Neural crest cell (in vitro differentiated cells): Measurements from ENCODE around the gene TMED6. TPM values are rescaled to one million over a fixed set of nuclear protein-coding genes. Genes with fewer than 3 reads are reported as not detected.

Source experiments
- DNase-seq: peaks from one replicate; pipeline ENCODE4 v3.0.0; 2021; ENCODE audit warnings: low read depth, mixed read lengths, low spot score
- H3K27ac Mint-ChIP-seq: one replicate; pipeline ENCODE4 v1.8.0; 2021; ENCODE audit warnings: mild to moderate bottlenecking, mixed read lengths; ENCODE audit not compliant: unreplicated experiment
- H3K27me3 Mint-ChIP-seq: 2 replicates; pipeline ENCODE4 v1.8.0; 2021; ENCODE audit warnings: low read depth, mild to moderate bottlenecking, mixed read lengths
- H3K36me3 Mint-ChIP-seq: 2 replicates; pipeline ENCODE4 v1.8.0; 2021; ENCODE audit warnings: low read depth, mild to moderate bottlenecking, mixed read lengths
- H3K4me1 Mint-ChIP-seq: 2 replicates; pipeline ENCODE4 v1.8.0; 2021; ENCODE audit warnings: mixed read lengths
- H3K4me3 Mint-ChIP-seq: one replicate; pipeline ENCODE4 v1.8.0; 2021; ENCODE audit warnings: mild to moderate bottlenecking, mixed read lengths
- H3K9me3 Mint-ChIP-seq: 2 replicates; pipeline ENCODE4 v1.8.0; 2021; ENCODE audit warnings: mixed read lengths
- total RNA-seq: library from RNA; stranded (reverse); gene quantifications from 2 replicates; pipeline ENCODE4 v1.2.1, GENCODE V29; 2021
- TF ChIP-seq, protein P1 (sequence below): fragments of 200-600 bp; sonication (generic); conservative IDR thresholded peaks from 2 replicates; pipeline ENCODE4 v1.5.0; 2021; ENCODE audit warnings: antibody characterized with exemption, mild to moderate bottlenecking

TMED6 gene
- total RNA-seq, 1 donor from 2014 or later, result 0.56 TPM

DNA sequence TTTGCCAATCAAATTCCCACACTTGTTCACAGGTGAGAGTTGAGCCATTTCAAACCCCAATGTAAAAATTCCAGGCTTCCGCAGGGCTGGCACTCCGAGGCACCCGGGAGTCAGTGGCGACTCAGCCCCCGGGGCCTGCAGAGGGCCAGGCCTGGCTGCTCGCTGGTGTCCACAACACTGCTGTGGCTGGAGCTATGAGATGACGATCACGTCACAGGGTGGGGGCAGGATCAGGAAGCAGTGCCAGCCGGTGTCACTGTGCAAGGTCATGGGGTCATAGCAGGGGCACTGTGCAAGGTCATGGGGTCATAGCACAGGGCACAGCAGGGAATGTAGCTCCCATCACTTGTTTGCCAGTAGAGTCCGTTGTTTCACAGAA, 32.7 kb downstream of the TMED6 start:
- TF ChIP-seq, protein P1, sequence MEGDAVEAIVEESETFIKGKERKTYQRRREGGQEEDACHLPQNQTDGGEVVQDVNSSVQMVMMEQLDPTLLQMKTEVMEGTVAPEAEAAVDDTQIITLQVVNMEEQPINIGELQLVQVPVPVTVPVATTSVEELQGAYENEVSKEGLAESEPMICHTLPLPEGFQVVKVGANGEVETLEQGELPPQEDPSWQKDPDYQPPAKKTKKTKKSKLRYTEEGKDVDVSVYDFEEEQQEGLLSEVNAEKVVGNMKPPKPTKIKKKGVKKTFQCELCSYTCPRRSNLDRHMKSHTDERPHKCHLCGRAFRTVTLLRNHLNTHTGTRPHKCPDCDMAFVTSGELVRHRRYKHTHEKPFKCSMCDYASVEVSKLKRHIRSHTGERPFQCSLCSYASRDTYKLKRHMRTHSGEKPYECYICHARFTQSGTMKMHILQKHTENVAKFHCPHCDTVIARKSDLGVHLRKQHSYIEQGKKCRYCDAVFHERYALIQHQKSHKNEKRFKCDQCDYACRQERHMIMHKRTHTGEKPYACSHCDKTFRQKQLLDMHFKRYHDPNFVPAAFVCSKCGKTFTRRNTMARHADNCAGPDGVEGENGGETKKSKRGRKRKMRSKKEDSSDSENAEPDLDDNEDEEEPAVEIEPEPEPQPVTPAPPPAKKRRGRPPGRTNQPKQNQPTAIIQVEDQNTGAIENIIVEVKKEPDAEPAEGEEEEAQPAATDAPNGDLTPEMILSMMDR, result no peak
- no peak overlapping the region for H3K4me3 Mint-ChIP-seq
- H3K36me3 Mint-ChIP-seq, result peaks cover 22% of the 10 kb centered on the region
- no peaks in the 10 kb centered on the region for H3K27me3 Mint-ChIP-seq
- H3K4me1 Mint-ChIP-seq, result no peaks in the 10 kb centered on the region
- no peak overlapping the region for H3K27ac Mint-ChIP-seq
- DNase-seq, result no peak
- no peaks in the 10 kb centered on the region for H3K9me3 Mint-ChIP-seq

DNA sequence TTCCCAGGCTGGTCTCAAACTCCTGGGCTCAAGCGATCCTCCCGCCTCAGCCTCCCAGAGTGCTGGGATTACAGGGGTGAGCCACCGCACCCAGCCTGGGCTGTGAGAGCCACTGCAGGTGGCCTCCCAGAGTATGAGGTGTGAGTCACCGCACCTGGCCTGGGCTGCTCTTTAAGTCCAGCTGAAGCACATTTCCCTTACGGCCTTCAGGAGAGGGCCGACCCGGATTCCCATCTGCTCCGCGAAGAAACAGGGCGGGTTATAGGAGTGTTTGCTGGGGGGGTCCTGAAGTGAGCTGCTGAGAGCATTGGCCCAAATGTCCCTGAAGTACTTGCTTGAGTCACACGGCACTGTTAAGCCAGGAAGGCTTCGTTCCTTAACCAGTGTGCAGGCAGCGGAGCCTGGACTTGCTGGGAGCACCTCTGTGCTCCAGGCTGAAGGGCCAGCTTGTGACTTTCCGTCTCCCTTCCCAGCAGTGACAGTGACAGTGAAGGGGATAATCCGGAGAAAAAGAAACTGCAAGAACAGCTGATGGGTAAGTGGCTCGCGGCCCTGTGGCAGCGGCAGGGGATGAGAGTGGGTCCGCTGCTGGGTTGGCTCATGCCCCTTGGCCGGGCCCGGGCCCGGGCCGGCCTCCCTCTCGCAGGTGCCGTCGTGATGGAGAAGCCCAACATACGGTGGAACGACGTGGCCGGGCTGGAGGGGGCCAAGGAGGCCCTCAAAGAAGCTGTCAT, 33.2 kb downstream of the TMED6 start:
- DNase-seq, result no peak
- H3K27me3 Mint-ChIP-seq, result no peaks in the 10 kb centered on the region
- H3K27ac Mint-ChIP-seq, result no peak overlapping the region
- H3K4me1 Mint-ChIP-seq, result peaks cover 1% of the 10 kb centered on the region
- no peak overlapping the region for H3K4me3 Mint-ChIP-seq
- H3K9me3 Mint-ChIP-seq, result no peaks in the 10 kb centered on the region
- TF ChIP-seq, protein P1, result no peak
- peaks cover 23% of the 10 kb centered on the region for H3K36me3 Mint-ChIP-seq

DNA sequence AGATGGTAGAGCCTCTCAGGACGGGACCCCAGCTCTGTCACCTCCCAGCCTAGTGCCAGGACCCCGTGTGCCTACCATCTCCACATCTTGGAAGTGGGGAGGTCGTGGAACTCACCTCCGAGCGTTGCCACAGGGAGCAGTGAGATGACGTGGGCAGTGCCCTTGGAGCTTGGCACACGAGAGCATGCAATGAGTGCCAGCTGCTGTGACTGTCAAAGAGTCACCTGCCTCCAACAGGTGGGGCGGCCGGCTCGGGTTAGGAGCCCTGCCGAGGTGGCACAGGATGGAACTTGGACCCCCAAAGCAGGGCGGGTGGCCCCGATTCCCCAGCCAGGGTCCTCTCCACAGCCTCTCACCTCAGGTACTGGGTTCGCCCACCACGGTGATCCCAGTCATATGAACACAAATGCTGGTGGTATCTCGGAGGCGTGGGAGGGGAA, 35.0 kb downstream of the TMED6 start:
- H3K27ac Mint-ChIP-seq, result no peak overlapping the region
- DNase-seq, result no peak
- H3K36me3 Mint-ChIP-seq, result peaks cover 17% of the 10 kb centered on the region
- H3K9me3 Mint-ChIP-seq, result no peaks in the 10 kb centered on the region
- H3K27me3 Mint-ChIP-seq, result no peaks in the 10 kb centered on the region
- peaks cover 11% of the 10 kb centered on the region for H3K4me1 Mint-ChIP-seq
- TF ChIP-seq, protein P1, result no peak
- no peak overlapping the region for H3K4me3 Mint-ChIP-seq

DNA sequence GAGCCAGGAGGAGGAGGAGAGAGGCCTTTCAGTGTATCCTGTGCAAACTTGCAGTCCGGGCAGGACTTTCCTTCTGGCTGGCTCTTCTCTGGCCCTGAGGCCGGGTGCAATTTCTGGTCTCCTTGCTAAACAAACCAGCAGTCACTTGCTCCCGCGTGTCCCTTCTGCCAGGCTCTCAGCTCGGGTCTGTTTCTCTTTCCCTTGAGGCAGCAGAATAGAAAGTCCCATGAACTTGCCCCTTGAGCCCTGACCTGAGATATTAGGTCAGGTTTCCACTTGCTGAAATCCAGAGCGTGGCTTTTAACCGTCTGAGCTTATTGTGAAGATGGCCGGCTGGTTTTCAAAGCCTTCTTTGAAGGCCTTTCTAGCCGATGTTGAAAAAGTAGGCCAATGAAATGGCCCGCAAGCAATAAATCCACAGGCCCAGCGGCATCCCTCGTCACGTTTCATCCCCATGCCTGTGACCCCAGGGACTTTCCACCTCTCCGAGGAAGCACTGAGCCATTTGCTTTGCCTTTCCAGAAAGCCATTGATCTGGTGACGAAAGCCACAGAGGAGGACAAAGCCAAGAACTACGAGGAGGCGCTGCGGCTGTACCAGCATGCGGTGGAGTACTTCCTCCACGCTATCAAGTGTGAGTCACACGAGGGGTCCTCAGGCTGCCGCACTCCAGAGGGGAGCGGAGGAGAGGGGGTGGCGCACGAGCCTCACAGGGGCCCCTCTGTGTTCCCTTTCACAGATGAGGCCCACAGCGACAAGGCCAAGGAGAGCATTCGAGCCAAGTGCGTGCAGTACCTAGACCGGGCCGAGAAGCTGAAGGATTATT, 35.9 kb downstream of the TMED6 start:
- Mint-ChIP-seq H3K4me1 (peaks cover 14% of the 10 kb centered on the region), H3K36me3 (peaks cover 14% of the 10 kb centered on the region), H3K27me3 (no peaks in the 10 kb centered on the region), H3K27ac (peak overlapping the region; percentile 89), H3K9me3 (no peaks in the 10 kb centered on the region), H3K4me3 (peak overlapping the region; percentile 87)
- DNase-seq, result no peak
- TF ChIP-seq, protein P1, result no peak

DNA sequence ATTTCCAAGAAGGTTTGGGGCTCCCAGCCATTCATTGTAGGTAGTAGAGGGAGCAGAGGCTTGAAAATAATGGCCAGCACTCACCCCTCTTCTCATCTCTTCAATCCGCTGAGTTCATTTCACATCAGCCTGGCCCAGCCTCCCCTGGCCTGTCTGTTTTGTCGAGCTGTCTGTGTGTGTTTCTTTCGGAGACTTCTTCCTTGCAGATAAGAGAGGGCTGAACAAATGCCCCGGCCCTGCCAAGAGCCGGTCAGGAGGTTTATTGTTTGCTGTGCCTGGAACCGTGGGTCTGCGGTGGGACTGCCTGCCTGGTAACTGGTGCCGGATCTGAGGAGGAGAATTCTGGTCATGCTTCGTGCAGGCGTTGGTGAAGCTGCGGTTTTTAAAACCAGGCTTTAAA, 37.1 kb downstream of the TMED6 start:
- peaks cover 15% of the 10 kb centered on the region for H3K36me3 Mint-ChIP-seq
- H3K9me3 Mint-ChIP-seq, result no peaks in the 10 kb centered on the region
- H3K4me1 Mint-ChIP-seq, result peaks cover 19% of the 10 kb centered on the region
- peak overlapping the region; percentile 87 for H3K4me3 Mint-ChIP-seq
- peak overlapping the region; percentile 67 for H3K27ac Mint-ChIP-seq
- no peaks in the 10 kb centered on the region for H3K27me3 Mint-ChIP-seq
- DNase-seq, result no peak
- TF ChIP-seq, protein P1, result no peak
